Measurements from ENCODE around the gene SRBD1. TPM values are rescaled to one million over a fixed set of nuclear protein-coding genes. Genes with fewer than 3 reads are reported as not detected.

The SRBD1 gene
- total RNA-seq, 1 donor = 22.4 TPM

GRCh38 chr2:45575881-45576280 lies 35.2 kb downstream of the SRBD1 start:
- H3K4me3 ChIP-seq (ENCODE audit: low read depth, low read length) = no peak overlapping the region
- no peak for DNase-seq (ENCODE audit: low read depth)
- TF ChIP-seq, protein P1, sequence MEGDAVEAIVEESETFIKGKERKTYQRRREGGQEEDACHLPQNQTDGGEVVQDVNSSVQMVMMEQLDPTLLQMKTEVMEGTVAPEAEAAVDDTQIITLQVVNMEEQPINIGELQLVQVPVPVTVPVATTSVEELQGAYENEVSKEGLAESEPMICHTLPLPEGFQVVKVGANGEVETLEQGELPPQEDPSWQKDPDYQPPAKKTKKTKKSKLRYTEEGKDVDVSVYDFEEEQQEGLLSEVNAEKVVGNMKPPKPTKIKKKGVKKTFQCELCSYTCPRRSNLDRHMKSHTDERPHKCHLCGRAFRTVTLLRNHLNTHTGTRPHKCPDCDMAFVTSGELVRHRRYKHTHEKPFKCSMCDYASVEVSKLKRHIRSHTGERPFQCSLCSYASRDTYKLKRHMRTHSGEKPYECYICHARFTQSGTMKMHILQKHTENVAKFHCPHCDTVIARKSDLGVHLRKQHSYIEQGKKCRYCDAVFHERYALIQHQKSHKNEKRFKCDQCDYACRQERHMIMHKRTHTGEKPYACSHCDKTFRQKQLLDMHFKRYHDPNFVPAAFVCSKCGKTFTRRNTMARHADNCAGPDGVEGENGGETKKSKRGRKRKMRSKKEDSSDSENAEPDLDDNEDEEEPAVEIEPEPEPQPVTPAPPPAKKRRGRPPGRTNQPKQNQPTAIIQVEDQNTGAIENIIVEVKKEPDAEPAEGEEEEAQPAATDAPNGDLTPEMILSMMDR (IDR thresholded peaks at IDR 0.05; ENCODE audit: insufficient read depth, low read length) = no peak

- TF ChIP-seq, protein P1 (IDR thresholded peaks at IDR 0.05; ENCODE audit: insufficient read depth, low read length) = no peak
Measured at GRCh38 chr2:45572979-45573378, 38.1 kb downstream of the SRBD1 start.

DNA sequence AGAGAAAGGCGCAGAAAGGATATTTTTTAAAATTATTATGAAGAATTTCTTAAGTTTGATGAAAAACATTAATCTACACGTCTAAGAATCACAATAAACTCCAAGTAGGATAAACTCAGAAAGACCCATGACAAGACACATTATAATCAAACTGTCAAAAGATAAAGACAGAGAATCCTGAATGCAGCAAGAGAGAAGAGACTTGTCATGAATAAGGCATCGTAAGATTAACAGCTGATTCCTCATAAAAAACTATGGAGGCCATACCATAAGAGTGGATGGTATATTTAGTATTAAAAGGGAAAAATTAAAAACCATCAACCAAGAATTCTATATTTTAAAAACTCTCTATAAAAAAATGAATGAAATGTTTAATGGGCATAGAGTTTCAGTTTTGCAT lies 39.1 kb downstream of the SRBD1 start:
- DNase-seq (ENCODE audit: low read depth) = no peak
- TF ChIP-seq, protein P1 (IDR thresholded peaks at IDR 0.05; ENCODE audit: insufficient read depth, low read length) = no peak

More at GRCh38 chr2:45572979-45573378, 38.1 kb downstream of the SRBD1 start:
- no peak for DNase-seq (ENCODE audit: low read depth)
- H3K4me3 ChIP-seq (ENCODE audit: low read depth, low read length) = no peak overlapping the region

DNA sequence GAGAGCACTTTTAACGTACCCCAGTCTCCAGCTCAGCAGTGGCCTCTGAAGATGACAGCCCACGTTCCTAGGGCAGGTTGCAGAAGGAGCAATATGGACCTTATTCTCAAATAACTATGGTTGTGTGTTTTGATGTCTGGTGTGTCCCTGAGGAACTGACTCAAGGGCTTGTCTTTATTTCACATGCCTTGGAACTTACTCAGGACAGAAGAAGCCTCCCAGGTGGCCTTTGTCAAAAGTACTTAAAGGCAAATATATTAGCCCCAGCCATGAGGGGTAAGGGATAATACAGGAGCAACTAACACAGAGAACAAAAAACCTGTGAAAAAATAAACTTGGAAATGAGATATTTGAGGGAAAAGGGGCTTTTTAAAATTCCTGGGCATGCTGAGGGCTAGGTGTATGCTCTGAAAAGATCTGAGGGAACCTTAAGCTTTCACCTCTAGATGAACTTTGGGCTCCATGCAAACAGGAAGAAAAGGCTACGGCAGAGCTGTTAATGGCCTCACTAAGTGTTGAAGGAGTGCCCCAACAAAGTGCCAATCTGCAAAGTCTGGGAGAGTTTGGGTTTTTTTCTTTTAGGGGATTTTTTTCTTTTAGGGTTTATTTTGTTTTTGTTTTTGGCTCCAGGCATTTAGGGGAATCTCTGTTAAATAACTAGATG lies 40.3 kb downstream of the SRBD1 start:
- TF ChIP-seq, protein P1 (IDR thresholded peaks at IDR 0.05; ENCODE audit: insufficient read depth, low read length) = no peak
- peak; percentile 32 for DNase-seq (ENCODE audit: low read depth)
- H3K4me3 ChIP-seq (ENCODE audit: low read depth, low read length) = no peak overlapping the region

More for the DNA sequence above, 39.1 kb downstream of the SRBD1 start:
- H3K4me3 ChIP-seq (ENCODE audit: low read depth, low read length) = no peak overlapping the region

DNA sequence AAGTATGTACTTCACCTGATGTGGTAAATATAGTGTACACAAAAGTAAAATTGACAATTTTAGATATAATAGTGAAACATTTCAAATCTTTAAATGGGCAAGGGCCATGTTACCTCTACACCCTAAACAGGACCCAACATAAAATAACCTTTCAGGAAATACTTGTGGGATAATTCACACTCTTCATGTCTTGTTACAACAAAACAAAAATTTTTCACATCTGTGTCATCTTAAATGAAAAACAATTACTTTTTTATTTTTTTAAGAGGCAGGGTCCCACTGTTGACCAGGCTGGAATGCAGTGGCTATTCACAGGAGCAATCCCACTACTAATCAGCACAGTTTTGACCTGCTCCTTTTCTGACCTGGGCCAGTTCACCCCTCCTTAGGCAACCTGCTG lies 42.1 kb downstream of the SRBD1 start:
- TF ChIP-seq, protein P1 (IDR thresholded peaks at IDR 0.05; ENCODE audit: insufficient read depth, low read length) = no peak
- no peak for DNase-seq (ENCODE audit: low read depth)
- no peak overlapping the region for H3K4me3 ChIP-seq (ENCODE audit: low read depth, low read length)

GRCh38 chr2:45567974-45568789 lies 42.9 kb downstream of the SRBD1 start:
- DNase-seq (ENCODE audit: low read depth) = peak; percentile 40
- no peak overlapping the region for H3K4me3 ChIP-seq (ENCODE audit: low read depth, low read length)
- TF ChIP-seq, protein P1 (IDR thresholded peaks at IDR 0.05; ENCODE audit: insufficient read depth, low read length) = no peak

Measured in fibroblast of the aortic adventitia (primary cell).